ENCODE results near the gene CHST5. TPM values are rescaled to one million over a fixed set of nuclear protein-coding genes. Genes with fewer than 3 reads are reported as not detected.

The CHST5 gene
- total and polyA plus RNA-seq, 2 donors (not counting 1 experiment from before 2014, with no cell fraction given): 0.99 TPM; not detected in 1

GRCh38 chr16:75579281-75579834 lies 43.5 kb upstream of the CHST5 start:
- TF ChIP-seq EZH2 (IDR thresholded peaks at IDR 0.05; ENCODE audit: borderline replicate concordance, insufficient read depth, low read depth, low read length, poor library complexity, severe bottlenecking): no peak
- TF ChIP-seq, protein P1, sequence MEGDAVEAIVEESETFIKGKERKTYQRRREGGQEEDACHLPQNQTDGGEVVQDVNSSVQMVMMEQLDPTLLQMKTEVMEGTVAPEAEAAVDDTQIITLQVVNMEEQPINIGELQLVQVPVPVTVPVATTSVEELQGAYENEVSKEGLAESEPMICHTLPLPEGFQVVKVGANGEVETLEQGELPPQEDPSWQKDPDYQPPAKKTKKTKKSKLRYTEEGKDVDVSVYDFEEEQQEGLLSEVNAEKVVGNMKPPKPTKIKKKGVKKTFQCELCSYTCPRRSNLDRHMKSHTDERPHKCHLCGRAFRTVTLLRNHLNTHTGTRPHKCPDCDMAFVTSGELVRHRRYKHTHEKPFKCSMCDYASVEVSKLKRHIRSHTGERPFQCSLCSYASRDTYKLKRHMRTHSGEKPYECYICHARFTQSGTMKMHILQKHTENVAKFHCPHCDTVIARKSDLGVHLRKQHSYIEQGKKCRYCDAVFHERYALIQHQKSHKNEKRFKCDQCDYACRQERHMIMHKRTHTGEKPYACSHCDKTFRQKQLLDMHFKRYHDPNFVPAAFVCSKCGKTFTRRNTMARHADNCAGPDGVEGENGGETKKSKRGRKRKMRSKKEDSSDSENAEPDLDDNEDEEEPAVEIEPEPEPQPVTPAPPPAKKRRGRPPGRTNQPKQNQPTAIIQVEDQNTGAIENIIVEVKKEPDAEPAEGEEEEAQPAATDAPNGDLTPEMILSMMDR (IDR thresholded peaks at IDR 0.05): no peak
- Histone ChIP-seq H4K20me1 (ENCODE audit: control insufficient read depth, insufficient read depth, low read length, poor library complexity, severe bottlenecking) (peaks cover 11% of the 10 kb centered on the region), H3K4me1 (ENCODE audit: control insufficient read depth in 2 of 2, insufficient read depth in 2 of 2, low read length in 2 of 2) (peaks cover 25 to 63% of the 10 kb centered on the region in 2 donors), H3K27me3 (replicated peaks in 1 of 4; ENCODE audit: control extremely low read depth in 1 of 4, control insufficient read depth in 3 of 4, insufficient read depth in 4 of 4, low read length in 3 of 4) (no peaks in the 10 kb centered on the region), H3K36me3 (replicated peaks in 1 of 2; ENCODE audit: control extremely low read depth in 1 of 2, control insufficient read depth in 1 of 2, extremely low read depth in 1 of 2, insufficient read depth in 2 of 2, low read length in 1 of 2) (peaks cover 7 to 41% of the 10 kb centered on the region in 2 experiments), H3K4me3 (ENCODE audit: control extremely low read depth in 1 of 5, extremely low read depth in 1 of 5, insufficient read depth in 1 of 5, low read depth in 2 of 5, low read length in 4 of 5) (no peak overlapping the region), H3K9me3 (ENCODE audit: control extremely low read depth in 1 of 3, control insufficient read depth in 2 of 3, insufficient read depth in 1 of 3, low read length in 2 of 3) (no peaks in the 10 kb centered on the region), H3K9ac (ENCODE audit: low read length) (no peak overlapping the region), H3K4me2 (replicated peaks; ENCODE audit: low read depth, low read length, poor library complexity, severe bottlenecking) (peak overlapping the region; percentile 35), H2AFZ (ENCODE audit: insufficient read depth, low read depth, low read length, poor library complexity, severe bottlenecking) (no peak overlapping the region), H3K79me2 (ENCODE audit: control insufficient read depth, insufficient read depth, low read length) (peaks cover 9% of the 10 kb centered on the region), H3K27ac (ENCODE audit: low read length in 2 of 2) (peak overlapping the region; percentile 36 to 43)
- DNase-seq: peak; percentile 34
- peak overlapping the region; percentile 44 for H3K4me3 Mint-ChIP-seq
- H3K4me1 Mint-ChIP-seq: peaks cover 50% of the 10 kb centered on the region
- intact Hi-C loops (cut with micrococcal nuclease): no loop called here
- POLR2A ChIA-PET: no interaction called here
- ATAC-seq (ENCODE audit: low read depth): no peak
- H3K27ac Mint-ChIP-seq: peak overlapping the region; percentile 50
- 42% methylated on average over 6 of the region's 7 CpGs for WGBS (ENCODE audit: insufficient coverage)
- CTCF ChIA-PET: interaction anchor here (0.8 to 0.9 kb wide), 2 partner anchors 9 to 114 kb away, joined by 3 to 5 read pairs; no protein-coding TSS in a partner anchor
- no peaks in the 10 kb centered on the region for H3K27me3 Mint-ChIP-seq
- H3K9me3 Mint-ChIP-seq (ENCODE audit: insufficient read depth): no peaks in the 10 kb centered on the region

DNA sequence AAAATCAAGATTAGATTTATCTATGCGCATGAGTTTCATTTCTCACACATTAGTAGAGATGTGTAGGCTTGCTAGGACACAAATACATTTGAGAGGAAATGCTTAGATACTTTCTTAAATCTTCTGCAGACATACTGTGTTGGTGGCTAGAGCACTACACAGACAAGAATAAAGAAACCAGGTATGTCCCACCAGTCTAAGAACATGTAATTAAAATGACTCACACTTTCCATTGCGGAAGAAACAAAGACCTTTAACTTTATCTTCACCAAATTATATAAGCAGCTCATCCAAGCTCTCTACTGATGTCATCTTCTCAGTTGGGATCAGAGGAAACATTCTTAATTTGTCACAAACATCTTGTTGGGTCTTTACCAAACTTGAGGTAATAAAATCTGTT lies 42.8 kb upstream of the CHST5 start:
- ATAC-seq (ENCODE audit: low read depth): no peak
- DNase-seq: no peak
- peaks cover 15% of the 10 kb centered on the region for H4K20me1 ChIP-seq (ENCODE audit: control insufficient read depth, insufficient read depth, low read length, poor library complexity, severe bottlenecking)
- no peaks in the 10 kb centered on the region for H3K9me3 Mint-ChIP-seq (ENCODE audit: insufficient read depth)
- H3K27me3 Mint-ChIP-seq: no peaks in the 10 kb centered on the region
- peaks cover 18 to 60% of the 10 kb centered on the region in 2 donors for H3K4me1 ChIP-seq (ENCODE audit: control insufficient read depth in 2 of 2, insufficient read depth in 2 of 2, low read length in 2 of 2)
- H3K27me3 ChIP-seq (replicated peaks in 1 of 4; ENCODE audit: control extremely low read depth in 1 of 4, control insufficient read depth in 3 of 4, insufficient read depth in 4 of 4, low read length in 3 of 4): no peaks in the 10 kb centered on the region
- no peak overlapping the region for H3K9ac ChIP-seq (ENCODE audit: low read length)
- H2AFZ ChIP-seq (ENCODE audit: insufficient read depth, low read depth, low read length, poor library complexity, severe bottlenecking): no peak overlapping the region
- H3K27ac Mint-ChIP-seq: peak overlapping the region; percentile 50
- ChIA-PET POLR2A (no interaction called here), CTCF (interaction anchor here (0.9 kb wide), 1 partner anchor 9 kb away, joined by 3 read pairs; no protein-coding TSS in a partner anchor)
- H3K36me3 ChIP-seq (replicated peaks in 1 of 2; ENCODE audit: control extremely low read depth in 1 of 2, control insufficient read depth in 1 of 2, extremely low read depth in 1 of 2, insufficient read depth in 2 of 2, low read length in 1 of 2): peaks cover 11 to 47% of the 10 kb centered on the region in 2 experiments
- H3K9me3 ChIP-seq (ENCODE audit: control extremely low read depth in 1 of 3, control insufficient read depth in 2 of 3, insufficient read depth in 1 of 3, low read length in 2 of 3): no peaks in the 10 kb centered on the region
- H3K4me3 Mint-ChIP-seq: no peak overlapping the region
- H3K4me3 ChIP-seq (ENCODE audit: control extremely low read depth in 1 of 5, extremely low read depth in 1 of 5, insufficient read depth in 1 of 5, low read depth in 2 of 5, low read length in 4 of 5): no peak overlapping the region
- no CpG with 5 or more reads among the region's 2 CpGs for WGBS (ENCODE audit: insufficient coverage)
- intact Hi-C loops (cut with micrococcal nuclease): no loop called here
- H3K27ac ChIP-seq (ENCODE audit: low read length in 2 of 2): peak overlapping the region in 1 of 2 donors; percentile 43
- H3K4me2 ChIP-seq (replicated peaks; ENCODE audit: low read depth, low read length, poor library complexity, severe bottlenecking): no peak overlapping the region
- peaks cover 48% of the 10 kb centered on the region for H3K4me1 Mint-ChIP-seq
- H3K79me2 ChIP-seq (ENCODE audit: control insufficient read depth, insufficient read depth, low read length): peaks cover 15% of the 10 kb centered on the region
- TF ChIP-seq EZH2 (IDR thresholded peaks at IDR 0.05; ENCODE audit: borderline replicate concordance, insufficient read depth, low read depth, low read length, poor library complexity, severe bottlenecking): no peak
- TF ChIP-seq, protein P1 (IDR thresholded peaks at IDR 0.05): no peak

Data from B cell (primary cell).